Lower leg skin (tissue), 3 donors: ENCODE measurements around the gene MAPK8.

Experiments
- POLR2A ChIP-seq, 2 donors: fragments of 450-650 bp; IDR thresholded peaks; one replicate each; pipeline ENCODE4 v1.6.1; 2016 to 2017; ENCODE audit warnings: antibody characterized with exemption in 2 of 2, mild to moderate bottlenecking in 1 of 2, moderate library complexity in 1 of 2
- TF ChIP-seq, protein P1 (sequence below), 3 donors: fragments of 450-650 bp; IDR thresholded peaks; one replicate each; pipeline ENCODE4 v1.5.1; 2016; ENCODE audit warnings: antibody characterized with exemption in 3 of 3, mild to moderate bottlenecking in 3 of 3, moderate library complexity in 2 of 3

GRCh38 chr10:48399551-48399950 lies 93.1 kb downstream of the MAPK8 start:
- no peak for TF ChIP-seq POLR2A (IDR thresholded peaks at IDR 0.05)
- TF ChIP-seq, protein P1, sequence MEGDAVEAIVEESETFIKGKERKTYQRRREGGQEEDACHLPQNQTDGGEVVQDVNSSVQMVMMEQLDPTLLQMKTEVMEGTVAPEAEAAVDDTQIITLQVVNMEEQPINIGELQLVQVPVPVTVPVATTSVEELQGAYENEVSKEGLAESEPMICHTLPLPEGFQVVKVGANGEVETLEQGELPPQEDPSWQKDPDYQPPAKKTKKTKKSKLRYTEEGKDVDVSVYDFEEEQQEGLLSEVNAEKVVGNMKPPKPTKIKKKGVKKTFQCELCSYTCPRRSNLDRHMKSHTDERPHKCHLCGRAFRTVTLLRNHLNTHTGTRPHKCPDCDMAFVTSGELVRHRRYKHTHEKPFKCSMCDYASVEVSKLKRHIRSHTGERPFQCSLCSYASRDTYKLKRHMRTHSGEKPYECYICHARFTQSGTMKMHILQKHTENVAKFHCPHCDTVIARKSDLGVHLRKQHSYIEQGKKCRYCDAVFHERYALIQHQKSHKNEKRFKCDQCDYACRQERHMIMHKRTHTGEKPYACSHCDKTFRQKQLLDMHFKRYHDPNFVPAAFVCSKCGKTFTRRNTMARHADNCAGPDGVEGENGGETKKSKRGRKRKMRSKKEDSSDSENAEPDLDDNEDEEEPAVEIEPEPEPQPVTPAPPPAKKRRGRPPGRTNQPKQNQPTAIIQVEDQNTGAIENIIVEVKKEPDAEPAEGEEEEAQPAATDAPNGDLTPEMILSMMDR (IDR thresholded peaks at IDR 0.05) = no peak
